ENCODE data around the gene WDR47. TPM values are rescaled to one million over a fixed set of nuclear protein-coding genes. Genes with fewer than 3 reads are reported as not detected.
"Not testable (repeated sequence)": the region's sequence is repeated elsewhere in the genome, so short reads cannot be mapped to it uniquely, and the experiment has no call there.

The WDR47 gene
- total and polyA plus RNA-seq, 2 of the 8 experiments (the other 6 are each of a cell fraction or from before 2014, with no cell fraction given), result 1.9 to 6.7 TPM

- POLR2A ChIA-PET (ENCODE audit: partially characterized antibody); H3K23me2 ChIP-seq (ENCODE audit: low read depth, low read length); H2BK120ac ChIP-seq (replicated peaks; ENCODE audit: low read depth, low read length); H3K4me2 ChIP-seq (ENCODE audit: insufficient read depth in 1 of 2, low read depth in 2 of 2, low read length in 2 of 2); H2AFZ ChIP-seq (ENCODE audit: low read length); FAIRE-seq; H3K4me1 ChIP-seq (replicated peaks in 1 of 4; ENCODE audit: control insufficient read depth in 3 of 4, insufficient read depth in 4 of 4, low read length in 3 of 4); H2BK20ac ChIP-seq (ENCODE audit: low read length); DNase-seq (ENCODE audit: low read depth in 1 of 2, low spot score in 2 of 2); H4K20me1 ChIP-seq (replicated peaks in 1 of 2; ENCODE audit: control insufficient read depth in 1 of 2, insufficient read depth in 2 of 2, low read length in 2 of 2); H3K27ac ChIP-seq (ENCODE audit: low read depth, low read length); H3K9me3 ChIP-seq (ENCODE audit: insufficient read depth in 2 of 2, low read depth in 1 of 2, low read length in 1 of 2); H3K79me2 ChIP-seq (ENCODE audit: control insufficient read depth in 1 of 2, insufficient read depth in 2 of 2, low read length in 2 of 2); H3K4me3 ChIP-seq (ENCODE audit: extremely low read depth in 1 of 4, insufficient read depth in 2 of 4, low read depth in 3 of 4, low read length in 4 of 4); H2BK5ac ChIP-seq (ENCODE audit: low read depth, low read length); H3K56ac ChIP-seq (replicated peaks; ENCODE audit: insufficient read length, low read depth, low read length); H2BK15ac ChIP-seq (ENCODE audit: low read length); H3K79me1 ChIP-seq (ENCODE audit: low read depth, low read length); H3K18ac ChIP-seq (ENCODE audit: extremely low read depth, low read length); H2BK12ac ChIP-seq (ENCODE audit: low read depth, low read length); H3K4ac ChIP-seq (replicated peaks; ENCODE audit: insufficient read length, low read depth, low read length); H4K5ac ChIP-seq (ENCODE audit: insufficient read length, low read depth, low read length); H4K8ac ChIP-seq (ENCODE audit: extremely low read depth, insufficient read depth, low read length); H2AK5ac ChIP-seq (ENCODE audit: low read depth, low read length); H3K14ac ChIP-seq (ENCODE audit: insufficient read length); H3K27me3 ChIP-seq (replicated peaks in 1 of 4; ENCODE audit: control insufficient read depth in 3 of 4, extremely low read depth in 1 of 4, insufficient read depth in 3 of 4, low read length in 3 of 4); CTCF ChIA-PET (ENCODE audit: partially characterized antibody); H3K23ac ChIP-seq (ENCODE audit: insufficient read length); H3K9ac ChIP-seq (replicated peaks in 1 of 4; ENCODE audit: extremely low read depth in 1 of 4, low read depth in 3 of 4, low read length in 3 of 4); H4K91ac ChIP-seq (replicated peaks; ENCODE audit: insufficient read length, low read length): not testable (repeated sequence)
- H3K36me3 ChIP-seq (ENCODE audit: control insufficient read depth in 2 of 4, insufficient read depth in 4 of 4, low read length in 3 of 4), result peaks cover 2 to 58% (median 20%) of the 10 kb centered on the region in 4 experiments; a peak in 7 of 8 replicates
- 94% methylated on average over 1 of the region's 1 CpG; no CpG with 5 or more reads in 1 of the 2 experiments for whole genome bisulfite sequencing, 2 experiments (ENCODE audit: extremely low coverage in 1 of 2, insufficient coverage in 1 of 2, insufficient read length in 1 of 2, insufficient replicate concordance in 2 of 2, low coverage in 1 of 2, low lambda C conversion rate in 2 of 2, missing lambda C conversion rate in 1 of 2)
Measured at GRCh38 chr1:108927565-108927964, 114.3 kb downstream of the WDR47 start.
